Measurements from ENCODE around the gene SPATA9. TPM values are rescaled to one million over a fixed set of nuclear protein-coding genes. Genes with fewer than 3 reads are reported as not detected.
A peak's percentile ranks its signal among the peaks of the same experiment; 100 is the strongest.

SPATA9 gene
- total and polyA plus RNA-seq, 2 of the 13 experiments (the other 11 are each of a cell fraction or from before 2014, with no cell fraction given) = not detected

- TF ChIP-seq ZNF784 (CRISPR knock-in tag; IDR thresholded peaks at IDR 0.05; ENCODE audit: borderline replicate concordance) = peak; percentile 64; the same call in 1 of the 2 replicates
- no peak for TF ChIP-seq MNT (IDR thresholded peaks at IDR 0.05)
- peak; percentile 50; the same call in 1 of the 2 replicates for TF ChIP-seq PAX8 (CRISPR knock-in tag; IDR thresholded peaks at IDR 0.05; ENCODE audit: borderline replicate concordance)
- no peak for TF ChIP-seq ZNF652 (CRISPR knock-in tag; IDR thresholded peaks at IDR 0.05; ENCODE audit: borderline replicate concordance, low read depth)
- peak; percentile 72; the same call in 1 of the 2 replicates for TF ChIP-seq KMT2A (CRISPR knock-in tag; IDR thresholded peaks at IDR 0.05)
- no peak for TF ChIP-seq YY1 (IDR thresholded peaks at IDR 0.05; ENCODE audit: insufficient read depth, insufficient replicate concordance, low read depth, low read length)
- TF ChIP-seq, protein P1, sequence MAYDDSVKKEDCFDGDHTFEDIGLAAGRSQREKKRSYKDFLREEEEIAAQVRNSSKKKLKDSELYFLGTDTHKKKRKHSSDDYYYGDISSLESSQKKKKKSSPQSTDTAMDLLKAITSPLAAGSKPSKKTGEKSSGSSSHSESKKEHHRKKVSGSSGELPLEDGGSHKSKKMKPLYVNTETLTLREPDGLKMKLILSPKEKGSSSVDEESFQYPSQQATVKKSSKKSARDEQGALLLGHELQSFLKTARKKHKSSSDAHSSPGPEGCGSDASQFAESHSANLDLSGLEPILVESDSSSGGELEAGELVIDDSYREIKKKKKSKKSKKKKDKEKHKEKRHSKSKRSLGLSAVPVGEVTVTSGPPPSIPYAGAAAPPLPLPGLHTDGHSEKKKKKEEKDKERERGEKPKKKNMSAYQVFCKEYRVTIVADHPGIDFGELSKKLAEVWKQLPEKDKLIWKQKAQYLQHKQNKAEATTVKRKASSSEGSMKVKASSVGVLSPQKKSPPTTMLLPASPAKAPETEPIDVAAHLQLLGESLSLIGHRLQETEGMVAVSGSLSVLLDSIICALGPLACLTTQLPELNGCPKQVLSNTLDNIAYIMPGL (CRISPR knock-in tag; IDR thresholded peaks at IDR 0.05; ENCODE audit: borderline replicate concordance in 1 of 2, low read depth in 1 of 2) = peak in 1 of 2 experiments; percentile 72; a peak in 2 of 4 replicates
- TF ChIP-seq ZNF333 (CRISPR knock-in tag; IDR thresholded peaks at IDR 0.05; ENCODE audit: borderline replicate concordance) = no peak
- TF ChIP-seq ZNF720 (CRISPR knock-in tag; IDR thresholded peaks at IDR 0.05) = no peak
- TF ChIP-seq SIN3A (IDR thresholded peaks at IDR 0.05; ENCODE audit: borderline replicate concordance, low read depth, low read length) = no peak
- no peak for TF ChIP-seq CSRNP2 (CRISPR knock-in tag; conservative IDR thresholded peaks at IDR 0.05; ENCODE audit: low read depth)
- TF ChIP-seq ZNF572 (CRISPR knock-in tag; IDR thresholded peaks at IDR 0.05) = no peak
- TF ChIP-seq ZNF547 (CRISPR knock-in tag; IDR thresholded peaks at IDR 0.05) = 0 out of 2 replicates have a peak, but pooled peaks have one; percentile 43
- 0 out of 2 replicates have a peak, but pooled peaks have one; percentile 16 for TF ChIP-seq ZBTB7A (CRISPR knock-in tag; IDR thresholded peaks at IDR 0.05)
- TF ChIP-seq EP300 (IDR thresholded peaks at IDR 0.05; ENCODE audit: low read depth in 2 of 2, low read length in 2 of 2) = no peak
- peak; percentile 22; the same call in 1 of the 2 replicates for TF ChIP-seq EP300 (CRISPR knock-in tag; IDR thresholded peaks at IDR 0.05; ENCODE audit: borderline replicate concordance)
- TF ChIP-seq ZNF33B (CRISPR knock-in tag; IDR thresholded peaks at IDR 0.05) = no peak; the same call in 1 of the 2 replicates
- TF ChIP-seq, protein P2, sequence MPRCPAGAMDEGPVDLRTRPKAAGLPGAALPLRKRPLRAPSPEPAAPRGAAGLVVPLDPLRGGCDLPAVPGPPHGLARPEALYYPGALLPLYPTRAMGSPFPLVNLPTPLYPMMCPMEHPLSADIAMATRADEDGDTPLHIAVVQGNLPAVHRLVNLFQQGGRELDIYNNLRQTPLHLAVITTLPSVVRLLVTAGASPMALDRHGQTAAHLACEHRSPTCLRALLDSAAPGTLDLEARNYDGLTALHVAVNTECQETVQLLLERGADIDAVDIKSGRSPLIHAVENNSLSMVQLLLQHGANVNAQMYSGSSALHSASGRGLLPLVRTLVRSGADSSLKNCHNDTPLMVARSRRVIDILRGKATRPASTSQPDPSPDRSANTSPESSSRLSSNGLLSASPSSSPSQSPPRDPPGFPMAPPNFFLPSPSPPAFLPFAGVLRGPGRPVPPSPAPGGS (CRISPR knock-in tag; IDR thresholded peaks at IDR 0.05) = peak; percentile 33
- no peak; the same call in 1 of the 2 replicates for TF ChIP-seq SAP130 (CRISPR knock-in tag; IDR thresholded peaks at IDR 0.05; ENCODE audit: low read depth)
- 0 out of 2 replicates have a peak, but pooled peaks have one; percentile 13 for TF ChIP-seq SPEN (CRISPR knock-in tag; IDR thresholded peaks at IDR 0.05; ENCODE audit: low read depth)
Measured at GRCh38 chr5:95731571-95732554, 49.1 kb upstream of the SPATA9 start (continued).
